Subcutaneous adipose tissue (tissue), 4 donors: ENCODE measurements around the gene OR5B3. TPM values are rescaled to one million over a fixed set of nuclear protein-coding genes. Genes with fewer than 3 reads are reported as not detected.

ENCODE experiments used
- CTCF ChIP-seq: fragments of 450-650 bp; IDR thresholded peaks from one replicate; pipeline ENCODE4 v1.5.1; 2016; ENCODE audit warnings: low read depth, mild to moderate bottlenecking, control low read depth, antibody characterized with exemption, moderate library complexity
- total RNA-seq, 4 donors: library from RNA; depleted of rRNA; stranded (reverse); fragments of >200 nt; gene quantifications; one replicate each; pipeline ENCODE4 v1.1.0, GENCODE V29; 2016

Gene OR5B3
- total RNA-seq, 4 donors from 2014 or later = not detected

- no peak for TF ChIP-seq CTCF
Observed at GRCh38 chr11:58390551-58391063, 16.1 kb downstream of the OR5B3 start.

- no peak for TF ChIP-seq CTCF
Observed at GRCh38 chr11:58358969-58359368, 47.7 kb downstream of the OR5B3 start, which contains the start of gene OR5B17. TSS of gene OR5B17 (minus strand) at chr11:58359069. CDS start at chr11:58359069, 0 bp downstream.

- TF ChIP-seq CTCF = no peak
Observed at GRCh38 chr11:58354727-58355126, 51.9 kb downstream of the OR5B3 start.

Other genes with a start within 250 kb of the OR5B3 start
- gene OR9Q2, start 217.8 kb downstream of the OR5B3 start, total RNA-seq = not detected
- not detected for gene OR1S2, start 202.7 kb downstream of the OR5B3 start, total RNA-seq
- not detected for gene OR1S1, start 194.2 kb downstream of the OR5B3 start, total RNA-seq
- not detected for gene OR10Q1, start 178.0 kb downstream of the OR5B3 start, total RNA-seq
- gene OR10W1, start 138.6 kb downstream of the OR5B3 start, total RNA-seq = not detected
- not detected for gene OR5B17, start 47.8 kb downstream of the OR5B3 start, total RNA-seq
- not detected for gene OR5B2, start 21.2 kb upstream of the OR5B3 start, total RNA-seq
- gene OR5B12, start 35.4 kb upstream of the OR5B3 start, total RNA-seq = not detected
- not detected for gene OR5B21, start 101.2 kb upstream of the OR5B3 start, total RNA-seq
- gene LPXN, start 169.0 kb upstream of the OR5B3 start, total RNA-seq = 10 to 100 TPM in 2 of 4 donors, 1 to 10 TPM in 2; 7.9 to 75.5 (median 14.2) TPM
- gene ZFP91, start 172.2 kb upstream of the OR5B3 start, total RNA-seq = 10 to 100 TPM; 45.7 to 77.1 (median 55.5) TPM
- 1 to 10 TPM in 2 of 4 donors, under 1 TPM in 2; 0.88 to 1.6 (median 1.2) TPM for gene CNTF, start 215.8 kb upstream of the OR5B3 start, total RNA-seq